GM10266 (cell line): ENCODE data around the gene RNF187.

Experiments
- DNase-seq: peaks from one replicate; pipeline ENCODE4 v3.0.0; 2012; ENCODE audit errors: extremely low spot score
- CTCF ChIP-seq: IDR thresholded peaks from 2 replicates; pipeline ENCODE4 v1.5.1; 2012; ENCODE audit warnings: mild to moderate bottlenecking, low read depth; ENCODE audit not compliant: control insufficient read depth, insufficient read depth; ENCODE audit errors: missing control alignments

The RNF187 gene

GRCh38 chr1:228459091-228459993, 27.8 kb upstream of the RNF187 start:
- DNase-seq: peak; percentile 76
- peak; percentile 76 for TF ChIP-seq CTCF

GRCh38 chr1:228460821-228461220, 26.4 kb upstream of the RNF187 start:
- DNase-seq: no peak
- no peak for TF ChIP-seq CTCF

GRCh38 chr1:228462560-228462959, 24.6 kb upstream of the RNF187 start:
- TF ChIP-seq CTCF: no peak
- no peak for DNase-seq

GRCh38 chr1:228463009-228463558, 24.1 kb upstream of the RNF187 start:
- no peak for DNase-seq
- no peak for TF ChIP-seq CTCF

GRCh38 chr1:228463559-228464455, 23.4 kb upstream of the RNF187 start:
- DNase-seq: peak; percentile 61
- TF ChIP-seq CTCF: peak; percentile 33

GRCh38 chr1:228464487-228464983, 22.6 kb upstream of the RNF187 start:
- DNase-seq: peak; percentile 88
- TF ChIP-seq CTCF: no peak

GRCh38 chr1:228465141-228465540, 22.0 kb upstream of the RNF187 start:
- TF ChIP-seq CTCF: no peak

More at GRCh38 chr1:228465141-228465540, 22.0 kb upstream of the RNF187 start:
- DNase-seq: no peak
